Measurements from ENCODE around the gene MYO3B. TPM values are rescaled to one million over a fixed set of nuclear protein-coding genes. Genes with fewer than 3 reads are reported as not detected.

MYO3B gene
- total RNA-seq, 1 experiment from 2014 or later, result 0.63 TPM

DNA sequence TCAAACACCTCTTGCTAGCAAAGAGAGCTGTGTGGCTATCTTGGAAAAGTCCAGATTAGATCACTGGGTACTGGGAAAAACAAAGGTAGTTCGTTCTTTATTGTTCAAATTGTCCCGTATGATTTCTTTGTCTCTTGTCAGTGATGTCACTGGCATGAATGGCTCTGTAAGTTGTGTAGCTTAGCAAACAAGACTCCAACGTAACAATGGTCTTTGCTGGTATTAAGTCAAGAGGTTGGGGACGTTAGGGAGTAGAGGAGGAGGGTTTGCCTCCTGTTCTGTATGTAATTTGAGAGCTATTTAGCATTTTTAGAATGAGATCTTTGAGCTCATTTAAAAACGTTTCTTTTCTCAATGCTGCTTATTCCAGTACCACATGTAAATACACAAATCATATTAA is 320.7 kb downstream of the MYO3B start:
- no peak overlapping the region for H3K56ac ChIP-seq (ENCODE audit: insufficient read length, low read depth, low read length)
- no peak for DNase-seq
- no peak overlapping the region for H3K14ac ChIP-seq (ENCODE audit: insufficient read depth, low read length)
- no peak overlapping the region for H3K27ac ChIP-seq (ENCODE audit: insufficient read length, low read depth, low read length)
- no peaks in the 10 kb centered on the region for H4K20me1 ChIP-seq (ENCODE audit: control insufficient read depth, insufficient read depth, insufficient read length)
- H3K9me3 ChIP-seq (ENCODE audit: control insufficient read depth, low read depth, low read length), result no peaks in the 10 kb centered on the region
- no peak overlapping the region for H4K5ac ChIP-seq (ENCODE audit: insufficient read length, low read depth, low read length)
- no peak overlapping the region for H2BK15ac ChIP-seq (ENCODE audit: low read depth, low read length)
- no peak overlapping the region for H2AK5ac ChIP-seq (ENCODE audit: insufficient read length, low read length)
- peaks cover 12% of the 10 kb centered on the region for H3K4me1 ChIP-seq (ENCODE audit: insufficient read depth, low read length)
- H3K4me2 ChIP-seq (ENCODE audit: insufficient read depth, insufficient read length, low read length), result no peak overlapping the region
- WGBS (ENCODE audit: extremely low coverage, insufficient read length, low lambda C conversion rate), result no CpG with 5 or more reads among the region's 5 CpGs
- no peak overlapping the region for H2BK12ac ChIP-seq (ENCODE audit: insufficient read length, low read depth, low read length)
- H3K9me3 Mint-ChIP-seq, result no peaks in the 10 kb centered on the region
- H3K4ac ChIP-seq (ENCODE audit: low read depth, low read length), result no peak overlapping the region
- H4K8ac ChIP-seq (replicated peaks; ENCODE audit: insufficient read length, low read depth, low read length), result no peak overlapping the region
- no peak overlapping the region for H3K27ac Mint-ChIP-seq
- no peak overlapping the region for H2BK20ac ChIP-seq (ENCODE audit: low read depth, low read length, poor library complexity, severe bottlenecking)
- H3K27me3 ChIP-seq (ENCODE audit: insufficient read depth, low read length), result no peaks in the 10 kb centered on the region; the same call in 1 of the 2 replicates
- H3K79me1 ChIP-seq (ENCODE audit: insufficient read depth, low read depth, low read length, poor library complexity, severe bottlenecking), result no peaks in the 10 kb centered on the region
- no peak overlapping the region for H2BK5ac ChIP-seq (ENCODE audit: insufficient read length, low read length)
- no peak overlapping the region for H3K4me3 Mint-ChIP-seq
- H2AFZ ChIP-seq (ENCODE audit: low read length), result no peak overlapping the region
- no peak overlapping the region for H3T11ph ChIP-seq (ENCODE audit: low read length)
- TF ChIP-seq, protein P1, sequence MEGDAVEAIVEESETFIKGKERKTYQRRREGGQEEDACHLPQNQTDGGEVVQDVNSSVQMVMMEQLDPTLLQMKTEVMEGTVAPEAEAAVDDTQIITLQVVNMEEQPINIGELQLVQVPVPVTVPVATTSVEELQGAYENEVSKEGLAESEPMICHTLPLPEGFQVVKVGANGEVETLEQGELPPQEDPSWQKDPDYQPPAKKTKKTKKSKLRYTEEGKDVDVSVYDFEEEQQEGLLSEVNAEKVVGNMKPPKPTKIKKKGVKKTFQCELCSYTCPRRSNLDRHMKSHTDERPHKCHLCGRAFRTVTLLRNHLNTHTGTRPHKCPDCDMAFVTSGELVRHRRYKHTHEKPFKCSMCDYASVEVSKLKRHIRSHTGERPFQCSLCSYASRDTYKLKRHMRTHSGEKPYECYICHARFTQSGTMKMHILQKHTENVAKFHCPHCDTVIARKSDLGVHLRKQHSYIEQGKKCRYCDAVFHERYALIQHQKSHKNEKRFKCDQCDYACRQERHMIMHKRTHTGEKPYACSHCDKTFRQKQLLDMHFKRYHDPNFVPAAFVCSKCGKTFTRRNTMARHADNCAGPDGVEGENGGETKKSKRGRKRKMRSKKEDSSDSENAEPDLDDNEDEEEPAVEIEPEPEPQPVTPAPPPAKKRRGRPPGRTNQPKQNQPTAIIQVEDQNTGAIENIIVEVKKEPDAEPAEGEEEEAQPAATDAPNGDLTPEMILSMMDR (conservative IDR thresholded peaks at IDR 0.05), result no peak
- H3K27me3 Mint-ChIP-seq (ENCODE audit: low read depth), result peaks cover 55% of the 10 kb centered on the region
- H3K18ac ChIP-seq (ENCODE audit: insufficient read length, low read depth, low read length), result no peak overlapping the region
- no peak overlapping the region for H3K23ac ChIP-seq (ENCODE audit: insufficient read length, low read depth, low read length)
- H4K91ac ChIP-seq (ENCODE audit: insufficient read length, low read depth, low read length), result no peak overlapping the region
- H3K4me1 Mint-ChIP-seq, result peaks cover 26 to 41% of the 10 kb centered on the region in 2 experiments
- no peaks in the 10 kb centered on the region for H3K23me2 ChIP-seq (ENCODE audit: insufficient read length, low read depth, low read length, poor library complexity, severe bottlenecking)
- H2BK120ac ChIP-seq (ENCODE audit: low read depth, low read length, poor library complexity, severe bottlenecking), result no peak overlapping the region
- H3K36me3 Mint-ChIP-seq (ENCODE audit: insufficient read depth in 1 of 3, low read depth in 3 of 3), result no peaks in the 10 kb centered on the region
- H3K9ac ChIP-seq (ENCODE audit: extremely low read depth, insufficient read length, low read length), result no peak overlapping the region
- no peaks in the 10 kb centered on the region for H3K79me2 ChIP-seq (ENCODE audit: insufficient read depth, low read length)

Measured in H9 (cell line).